Stimulated activated CD8-positive, alpha-beta memory T cell treated with anti-CD3 and anti-CD28 coated beads, Interleukin-7, amount 100 ng/mL, for 24 hours (primary cell): ENCODE data around the gene PNO1.

Source experiments
- DNase-seq: peaks from one replicate; pipeline ENCODE4 v3.0.0-alpha.2; 2020; ENCODE audit warnings: low read depth

PNO1 gene

GRCh38 chr2:68195096-68195495 is 37.4 kb downstream of the PNO1 start:
- DNase-seq, result no peak

GRCh38 chr2:68196120-68196716 is 38.5 kb downstream of the PNO1 start:
- DNase-seq, result no peak

- DNase-seq, result no peak
Measured at GRCh38 chr2:68200157-68200787, 42.6 kb downstream of the PNO1 start.

GRCh38 chr2:68203587-68203986 is 45.9 kb downstream of the PNO1 start:
- no peak for DNase-seq

GRCh38 chr2:68206793-68207192 is 49.1 kb downstream of the PNO1 start:
- DNase-seq, result no peak

- DNase-seq, result no peak
Measured at GRCh38 chr2:68214381-68214780, 56.7 kb downstream of the PNO1 start.

GRCh38 chr2:68216454-68217310 is 59.0 kb downstream of the PNO1 start:
- no peak for DNase-seq

- DNase-seq, result no peak
Measured at GRCh38 chr2:68217729-68218128, 60.0 kb downstream of the PNO1 start.

- no peak for DNase-seq
Measured at GRCh38 chr2:68218343-68218901, 60.7 kb downstream of the PNO1 start.

- no peak for DNase-seq
Measured at GRCh38 chr2:68222287-68222686, 64.6 kb downstream of the PNO1 start.

GRCh38 chr2:68223419-68223818 is 65.7 kb downstream of the PNO1 start:
- DNase-seq, result no peak

- no peak for DNase-seq
Measured at GRCh38 chr2:68225119-68225632, 67.5 kb downstream of the PNO1 start.
